K562 (cell line): ENCODE results near the gene SCAMP2.

Experiments used
- CBX2 ChIP-seq: fragments of 200-600 bp; sonication (generic); IDR thresholded peaks from one replicate; pipeline ENCODE4 v1.6.1; 2012; ENCODE audit warnings: mild to moderate bottlenecking, low read length, inconsistent platforms; ENCODE audit not compliant: insufficient read depth, poor library complexity, severe bottlenecking
- CREB1 ChIP-seq, 2 experiments: sonication (generic) in 1 of 2; formaldehyde crosslinking in 1 of 2; IDR thresholded peaks; 2 replicates each; pipeline versions ENCODE4 v1.6.1 to v1.8.0; 2012 to 2022; ENCODE audit warnings: inconsistent platforms in 1 of 2, mild to moderate bottlenecking in 1 of 2, missing genetic modification reagents in 1 of 2, moderate library complexity in 1 of 2
- CTCF ChIP-seq, 3 experiments: IDR thresholded peaks in 2 of 3; conservative IDR thresholded peaks in 1 of 3; 2 replicates each; pipeline ENCODE4 v1.5.1; 2011 to 2012; ENCODE audit warnings: low read length in 3 of 3, mild to moderate bottlenecking in 3 of 3, control low read depth in 2 of 3, improper control_type of control experiment in 1 of 3, inconsistent platforms in 1 of 3, low read depth in 1 of 3, mixed read lengths in 1 of 3, moderate library complexity in 1 of 3; ENCODE audit not compliant: insufficient read depth in 2 of 3
- EP400 ChIP-seq: fragments of 450-650 bp; IDR thresholded peaks from 2 replicates; pipeline ENCODE4 v1.6.1; 2017; ENCODE audit warnings: antibody characterized with exemption, mild to moderate bottlenecking, moderate library complexity
- GABPA ChIP-seq: fragments of 200-800 bp; sonication (Bioruptor generic); conservative IDR thresholded peaks from 2 replicates; pipeline ENCODE4 v1.6.1; 2016; ENCODE audit warnings: low read depth, missing genetic modification characterization, missing compliant biosample characterization
- GTF2F1 ChIP-seq: IDR thresholded peaks from 2 replicates; pipeline ENCODE4 v1.6.1; 2011; ENCODE audit warnings: low read depth, low read length, improper control_type of control experiment
- HMGXB4 ChIP-seq: sonication (generic); formaldehyde crosslinking; IDR thresholded peaks from 2 replicates; pipeline ENCODE4 v1.8.1; 2023; ENCODE audit warnings: mild to moderate bottlenecking, missing genetic modification reagents
- NFYB ChIP-seq: IDR thresholded peaks from 2 replicates; pipeline ENCODE4 v1.6.1; 2011; ENCODE audit warnings: mild to moderate bottlenecking, moderate library complexity; ENCODE audit not compliant: insufficient read length; ENCODE audit errors: extremely low read depth
- NR2C2 ChIP-seq, 2 experiments: fragments of 200-800 bp in 1 of 2; sonication (Bioruptor generic) in 1 of 2; sonication (generic) in 1 of 2; formaldehyde crosslinking in 1 of 2; IDR thresholded peaks; 2 replicates each; pipeline versions ENCODE4 v1.6.1 to v1.8.0; 2016 to 2022; ENCODE audit warnings: mild to moderate bottlenecking in 1 of 2, missing compliant biosample characterization in 1 of 2, missing genetic modification characterization in 1 of 2, missing genetic modification reagents in 1 of 2
- PCBP2 ChIP-seq: fragments of 200-400 bp; formaldehyde crosslinking; IDR thresholded peaks from 2 replicates; pipeline ENCODE4 v1.6.1; 2018; ENCODE audit warnings: low read length, low read depth, mild to moderate bottlenecking, moderate library complexity; ENCODE audit not compliant: poor library complexity, severe bottlenecking
- SREBF1 ChIP-seq: fragments of 150-350 bp; IDR thresholded peaks from 2 replicates; pipeline ENCODE4 v1.6.1; 2014; ENCODE audit warnings: antibody characterized with exemption, low read depth, low read length, borderline replicate concordance
- ZNF133 ChIP-seq: fragments of 250-450 bp; sonication (Bioruptor Pico); IDR thresholded peaks from 2 replicates; pipeline ENCODE4 v1.4.0; 2020; ENCODE audit warnings: mild to moderate bottlenecking
- TF ChIP-seq, protein P1 (sequence below): fragments of 250-450 bp; sonication (Bioruptor Pico); IDR thresholded peaks from 2 replicates; pipeline ENCODE4 v1.5.0; 2020; ENCODE audit warnings: mild to moderate bottlenecking, borderline replicate concordance

DNA sequence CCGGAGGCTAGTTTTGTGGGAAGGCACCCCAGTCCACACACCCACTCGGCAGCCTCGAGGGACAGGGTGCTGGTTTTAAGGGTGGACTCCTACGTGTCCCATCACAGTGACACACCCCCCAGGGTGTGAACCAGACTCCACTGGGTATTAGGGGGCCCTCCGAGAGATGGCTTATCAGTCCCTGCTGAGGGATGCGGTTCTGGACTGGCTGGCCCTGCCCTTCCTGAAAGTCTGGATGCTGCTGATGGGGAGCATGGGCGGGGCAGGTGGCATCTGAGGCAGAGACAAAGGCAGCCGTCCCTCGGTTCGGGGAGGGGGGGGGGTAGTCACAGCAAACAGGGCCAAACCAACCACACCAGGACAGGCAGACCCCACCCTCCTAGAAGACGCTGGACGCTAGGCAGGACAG, 29.3 kb downstream of the SCAMP2 start:
- TF ChIP-seq HMGXB4 (CRISPR knock-in tag) (no peak), PCBP2 (no peak), CTCF (IDR thresholded peaks at IDR 0.05 in 2 of 3, conservative IDR thresholded peaks at IDR 0.05 in 1 of 3; ENCODE audit: insufficient read depth in 2 of 3, low read depth in 1 of 3, low read length in 3 of 3) (no peak), GABPA (no peak), GTF2F1 (no peak), EP400 (no peak), ZNF133 (CRISPR knock-in tag) (no peak), NR2C2 (CRISPR knock-in tag; IDR thresholded peaks at IDR 0.05) (no peak), NR2C2 (tag; IDR thresholded peaks at IDR 0.05) (no peak), SREBF1 (no peak), CREB1 (IDR thresholded peaks at IDR 0.05) (no peak), CREB1 (CRISPR knock-in tag; IDR thresholded peaks at IDR 0.05) (no peak), CBX2 (no peak), NFYB (no peak)
- TF ChIP-seq, protein P1, sequence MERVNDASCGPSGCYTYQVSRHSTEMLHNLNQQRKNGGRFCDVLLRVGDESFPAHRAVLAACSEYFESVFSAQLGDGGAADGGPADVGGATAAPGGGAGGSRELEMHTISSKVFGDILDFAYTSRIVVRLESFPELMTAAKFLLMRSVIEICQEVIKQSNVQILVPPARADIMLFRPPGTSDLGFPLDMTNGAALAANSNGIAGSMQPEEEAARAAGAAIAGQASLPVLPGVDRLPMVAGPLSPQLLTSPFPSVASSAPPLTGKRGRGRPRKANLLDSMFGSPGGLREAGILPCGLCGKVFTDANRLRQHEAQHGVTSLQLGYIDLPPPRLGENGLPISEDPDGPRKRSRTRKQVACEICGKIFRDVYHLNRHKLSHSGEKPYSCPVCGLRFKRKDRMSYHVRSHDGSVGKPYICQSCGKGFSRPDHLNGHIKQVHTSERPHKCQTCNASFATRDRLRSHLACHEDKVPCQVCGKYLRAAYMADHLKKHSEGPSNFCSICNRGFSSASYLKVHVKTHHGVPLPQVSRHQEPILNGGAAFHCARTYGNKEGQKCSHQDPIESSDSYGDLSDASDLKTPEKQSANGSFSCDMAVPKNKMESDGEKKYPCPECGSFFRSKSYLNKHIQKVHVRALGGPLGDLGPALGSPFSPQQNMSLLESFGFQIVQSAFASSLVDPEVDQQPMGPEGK (CRISPR knock-in tag): no peak
